Fibroblast of skin of left quadriceps (primary cell): Measurements from ENCODE around the gene STARD9.
A peak's percentile ranks its signal among the peaks of the same experiment; 100 is the strongest.
"Not testable (repeated sequence)": the region's sequence is repeated elsewhere in the genome, so short reads cannot be mapped to it uniquely, and the experiment has no call there.

Experiments
- DNase-seq, 2 experiments: peaks; one replicate each; pipeline ENCODE4 v3.0.0-alpha.2; 2013; ENCODE audit warnings: low read depth in 2 of 2

STARD9 gene

DNA sequence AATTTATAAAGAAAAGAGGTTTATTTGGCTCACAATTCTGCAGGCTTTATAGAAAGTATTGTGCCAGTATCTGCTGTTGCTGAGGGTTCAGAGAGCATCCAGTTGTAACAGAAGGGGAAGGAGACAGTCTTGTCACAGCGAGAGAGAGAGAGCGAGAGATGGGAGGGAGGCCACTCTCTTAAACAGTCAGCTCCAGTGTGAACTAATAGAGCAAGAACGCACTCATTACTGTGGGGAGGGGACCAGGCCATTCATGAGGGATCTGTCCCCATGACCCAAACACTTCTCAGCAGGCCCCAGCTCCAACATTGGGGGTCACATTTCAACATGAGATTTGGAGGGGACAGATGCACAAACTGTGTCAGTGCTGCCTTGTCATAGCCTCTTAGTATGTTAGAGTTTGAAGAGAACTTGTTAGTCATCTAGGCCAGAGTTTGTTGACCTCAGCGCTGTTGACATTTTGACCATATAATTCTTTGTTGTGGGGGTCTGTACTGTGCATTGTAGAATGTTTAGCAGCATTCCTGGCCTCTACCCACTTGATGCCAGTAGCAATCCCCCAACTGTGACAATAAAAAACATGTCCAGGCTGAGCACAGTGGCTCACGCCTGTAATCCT, 15.3 kb downstream of the STARD9 start:
- no peak for DNase-seq

DNA sequence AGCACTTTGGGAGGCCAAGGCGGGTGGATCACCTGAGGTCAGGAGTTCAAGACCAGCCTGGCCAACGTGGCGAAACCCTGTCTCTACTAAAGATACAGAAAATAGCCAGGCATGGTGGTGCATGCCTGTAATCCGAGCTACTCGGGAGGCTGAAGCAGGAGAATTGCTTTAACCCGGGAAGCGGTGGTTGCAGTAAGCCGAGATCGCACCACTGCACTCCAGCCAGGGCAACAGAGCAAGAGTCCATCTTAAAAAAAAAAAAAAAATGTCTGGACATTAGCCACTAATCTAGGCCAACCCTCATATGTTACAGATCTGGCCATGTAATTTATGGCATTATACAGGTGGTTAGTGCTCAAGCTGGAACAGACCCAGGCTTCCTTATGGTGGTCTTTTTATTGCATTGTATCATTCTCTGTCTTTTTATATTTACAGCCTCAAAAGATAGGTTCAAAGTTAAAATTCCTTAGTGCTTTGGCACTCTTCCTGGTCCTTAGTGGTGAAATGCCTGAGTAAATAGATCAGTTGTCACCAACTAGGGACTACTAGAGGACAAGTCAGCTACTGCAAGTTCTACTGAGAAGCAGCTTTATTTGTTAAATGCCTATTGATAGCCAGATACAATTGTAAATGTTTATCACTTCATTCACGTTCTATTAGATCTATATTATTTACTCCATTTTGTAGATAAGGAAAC, 16.0 kb downstream of the STARD9 start:
- DNase-seq = peak; percentile 30 to 36

DNA sequence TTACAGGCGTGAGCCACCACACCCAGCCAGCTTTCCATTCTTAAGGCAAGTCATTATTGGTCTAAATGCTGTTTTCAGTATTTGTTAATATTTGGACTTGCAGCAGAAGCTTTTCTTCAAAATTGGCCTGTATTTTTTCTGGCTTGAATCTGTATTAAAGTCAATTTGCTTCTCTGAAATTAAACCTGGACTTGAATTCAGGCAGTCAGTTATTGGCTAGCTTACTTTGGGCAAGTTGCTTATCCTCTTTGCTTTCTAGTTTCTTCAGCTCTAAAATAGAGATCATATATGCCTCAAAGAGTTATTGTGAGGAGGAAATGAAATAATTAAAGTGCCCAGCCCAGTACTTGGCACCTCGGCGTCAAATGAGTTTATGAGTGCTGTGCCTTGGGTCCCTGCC, 17.3 kb downstream of the STARD9 start:
- DNase-seq = no peak

DNA sequence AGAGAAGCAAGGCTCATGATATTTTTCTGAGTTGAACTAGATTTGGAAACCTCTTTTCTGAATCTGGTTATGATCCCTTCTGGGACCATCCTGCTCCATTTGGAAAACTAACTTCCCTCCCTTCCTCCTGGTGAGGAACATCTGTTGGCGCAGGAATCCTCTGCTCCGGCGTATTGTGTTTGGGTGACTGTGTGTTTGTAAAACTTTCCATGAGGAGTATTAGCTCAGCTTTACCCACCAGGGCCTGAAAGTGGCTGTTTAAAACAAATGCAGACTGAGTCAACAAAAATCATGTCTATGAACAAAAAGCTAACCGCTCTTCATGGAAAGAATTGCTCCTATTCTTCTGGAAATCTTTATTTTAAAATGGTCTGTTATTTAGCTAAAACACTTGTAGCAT, 17.7 kb downstream of the STARD9 start:
- no peak for DNase-seq

DNA sequence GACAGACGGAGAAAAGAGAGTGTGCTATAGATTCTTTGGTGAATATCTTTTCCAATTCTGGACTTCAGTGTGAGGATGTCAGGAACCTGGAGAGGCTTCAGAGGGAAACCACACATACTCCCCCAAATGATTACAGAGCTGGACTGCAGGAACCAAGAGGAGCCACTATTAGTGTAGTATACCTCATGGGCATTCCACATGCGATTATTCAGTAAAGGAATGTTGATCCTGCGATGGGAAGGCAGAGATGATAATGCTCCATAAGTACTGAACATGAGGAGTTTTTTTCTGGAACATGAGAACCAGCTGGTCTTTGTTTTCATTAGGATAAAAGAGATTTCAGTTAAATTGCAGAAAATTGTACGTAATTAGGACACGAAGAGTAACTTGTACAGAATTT, 18.7 kb downstream of the STARD9 start:
- no peak for DNase-seq

DNA sequence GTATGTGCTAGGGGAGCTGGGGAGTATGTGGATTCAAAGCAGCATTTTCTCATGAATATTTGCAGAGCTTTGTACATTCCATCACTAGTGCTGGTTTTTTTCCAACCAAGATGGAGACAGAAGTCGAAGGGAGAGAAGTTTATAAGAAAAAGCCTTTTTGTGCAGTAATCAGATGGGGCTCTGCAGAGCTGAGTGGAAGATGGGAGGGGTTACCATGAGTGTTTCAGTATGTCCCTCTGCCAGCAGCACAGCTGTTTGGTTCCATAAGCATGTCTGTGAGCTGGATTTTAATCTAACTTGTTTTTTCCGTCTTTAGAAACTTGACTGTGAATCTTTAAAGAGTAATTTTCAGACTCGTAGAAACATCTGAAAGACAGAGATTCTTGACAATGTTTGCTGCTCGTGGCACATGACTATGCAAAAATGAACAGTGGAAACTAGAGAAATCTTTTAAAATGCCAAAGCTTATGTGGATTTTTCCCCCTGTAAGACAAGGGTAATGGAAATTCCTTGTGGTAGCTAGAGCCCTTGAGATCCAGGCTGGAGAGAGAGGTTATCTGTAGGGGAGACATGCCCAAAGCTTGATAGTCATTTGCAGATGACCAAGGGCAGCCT, 20.3 kb downstream of the STARD9 start:
- DNase-seq = no peak

DNA sequence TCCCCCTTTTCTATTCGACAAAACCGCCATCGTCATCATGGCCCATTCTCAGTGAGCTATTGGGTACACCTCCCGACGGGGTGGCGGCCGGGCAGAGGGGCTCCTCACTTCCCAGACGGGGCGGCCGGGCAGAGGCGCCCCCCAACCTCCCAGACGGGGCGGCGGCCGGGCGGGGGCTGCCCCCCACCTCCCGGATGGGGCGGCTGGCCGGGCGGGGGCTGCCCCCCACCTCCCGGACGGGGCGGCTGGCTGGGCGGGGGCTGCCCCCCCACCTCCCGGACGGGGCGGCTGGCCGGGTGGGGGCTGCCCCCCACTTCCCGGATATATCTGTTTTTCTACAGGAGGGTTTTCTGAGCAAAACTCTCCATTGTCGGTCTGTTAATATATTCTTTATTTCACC, 25.9 kb downstream of the STARD9 start:
- not testable (repeated sequence) for DNase-seq

DNA sequence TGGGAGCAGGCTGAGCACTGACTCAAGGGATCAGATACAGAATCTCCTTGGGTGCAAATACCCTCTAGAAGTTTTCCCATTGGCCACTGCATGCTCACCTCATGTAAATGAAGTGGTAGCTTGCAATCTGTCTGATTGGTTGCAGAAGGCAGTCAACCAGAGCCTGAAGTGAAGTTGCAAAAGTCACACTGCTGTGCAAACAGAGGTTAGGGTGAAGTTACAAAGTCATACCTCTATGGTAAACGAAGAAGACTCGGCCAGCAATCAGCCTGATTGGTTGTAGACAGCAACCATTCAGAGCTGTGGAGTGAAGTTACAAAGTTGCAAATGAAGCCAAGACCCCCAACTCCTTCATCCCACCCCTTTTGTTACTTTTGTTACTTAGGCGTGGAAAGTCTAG, 27.1 kb downstream of the STARD9 start:
- DNase-seq = no peak

DNA sequence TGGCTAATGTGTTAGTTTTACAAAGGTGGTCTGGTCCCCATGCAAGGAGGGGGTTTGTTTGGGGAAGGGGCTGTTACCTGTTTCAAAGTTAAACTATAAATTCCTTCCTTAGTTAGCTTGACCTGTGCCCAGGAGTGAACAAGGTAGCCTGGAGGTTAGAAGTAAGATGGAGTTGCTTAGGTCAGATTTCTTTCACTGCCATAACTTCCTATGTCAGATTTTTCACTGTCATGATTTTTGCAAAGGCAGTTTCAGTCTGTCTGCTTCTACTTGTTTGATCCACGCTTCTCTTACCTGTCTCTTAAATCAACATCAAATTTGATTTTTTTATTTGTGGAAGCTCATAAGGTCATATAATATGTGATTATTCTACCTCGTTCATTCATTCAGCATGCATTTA, 28.6 kb downstream of the STARD9 start:
- DNase-seq = no peak

DNA sequence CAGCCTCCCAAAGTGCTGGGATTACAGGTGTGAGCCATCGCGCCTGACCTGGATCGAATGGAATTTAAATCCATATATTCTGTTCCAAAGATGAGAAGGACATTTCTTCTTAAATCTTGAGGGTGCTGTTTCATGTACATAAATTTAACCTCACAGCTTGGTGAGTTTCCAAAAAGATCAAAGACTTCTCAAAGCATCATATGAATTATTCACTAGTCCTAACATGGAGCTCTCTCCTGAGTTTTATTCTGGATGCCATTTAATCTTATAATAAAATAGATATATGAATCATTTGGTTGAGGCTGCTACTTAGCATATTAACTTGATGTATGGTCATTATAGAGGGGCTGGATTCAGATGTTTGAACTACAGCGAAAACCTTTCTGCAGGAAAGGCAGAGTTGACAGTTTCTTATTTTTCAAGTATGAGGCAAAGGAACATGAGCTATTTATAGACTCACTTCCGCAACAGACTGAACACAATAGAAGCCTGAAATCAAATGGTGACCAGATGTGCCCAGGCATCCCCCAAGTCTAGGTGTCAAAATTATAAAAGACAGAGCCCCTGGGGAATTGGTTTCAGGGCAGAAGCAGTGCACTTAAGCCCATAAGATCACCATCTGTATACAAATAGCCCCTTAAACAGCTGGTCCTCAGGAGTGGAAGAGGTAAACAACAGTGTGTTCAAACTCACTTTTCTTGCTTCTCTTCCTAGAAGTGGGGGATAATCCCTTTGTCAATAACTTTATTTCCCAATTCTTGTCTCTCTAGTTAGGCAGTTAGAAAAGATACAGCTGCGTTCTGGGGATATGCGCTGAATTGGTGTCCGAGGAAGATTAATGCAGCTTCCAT, 29.7 kb downstream of the STARD9 start:
- peak; percentile 33 to 40 for DNase-seq

DNA sequence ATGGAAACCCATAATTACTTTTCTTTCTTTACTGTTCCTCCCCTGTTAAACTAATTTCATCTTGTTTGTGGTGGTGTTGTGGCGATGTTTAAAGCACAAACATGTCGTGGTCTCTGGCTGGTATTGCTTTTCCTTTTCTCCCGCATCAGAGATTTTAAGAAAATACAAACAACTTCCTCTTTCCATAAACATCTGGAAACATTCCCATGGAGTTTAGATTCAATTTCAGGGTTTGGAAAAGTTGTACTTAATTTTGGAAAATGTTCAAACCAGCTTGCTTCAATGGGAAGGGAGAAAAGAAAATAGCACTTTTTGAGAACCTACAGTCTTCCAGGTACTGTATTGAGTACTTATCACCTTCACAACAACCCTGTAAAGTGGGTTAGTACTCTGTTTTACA, 30.4 kb downstream of the STARD9 start:
- DNase-seq = no peak

DNA sequence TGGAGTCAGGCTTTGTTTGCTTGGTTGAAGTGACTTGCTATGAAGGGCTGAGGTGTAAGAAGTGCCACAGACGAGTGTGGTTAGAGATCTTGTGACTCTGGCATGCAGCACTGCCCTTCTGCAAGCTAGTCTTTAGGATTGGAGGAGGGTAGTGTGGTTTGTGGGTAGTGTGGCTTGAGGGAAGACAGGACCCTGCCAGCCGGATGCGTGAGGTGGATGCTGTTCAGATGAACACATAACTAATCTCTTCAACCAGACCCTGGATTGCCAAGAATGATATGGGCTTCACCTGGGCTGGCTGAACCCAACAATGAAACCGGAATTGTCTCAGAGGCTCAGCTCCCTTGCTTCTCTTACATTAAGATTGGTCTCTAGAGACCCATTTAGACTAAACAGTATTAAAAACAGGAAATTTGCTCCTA, 32.7 kb downstream of the STARD9 start:
- no peak for DNase-seq

DNA sequence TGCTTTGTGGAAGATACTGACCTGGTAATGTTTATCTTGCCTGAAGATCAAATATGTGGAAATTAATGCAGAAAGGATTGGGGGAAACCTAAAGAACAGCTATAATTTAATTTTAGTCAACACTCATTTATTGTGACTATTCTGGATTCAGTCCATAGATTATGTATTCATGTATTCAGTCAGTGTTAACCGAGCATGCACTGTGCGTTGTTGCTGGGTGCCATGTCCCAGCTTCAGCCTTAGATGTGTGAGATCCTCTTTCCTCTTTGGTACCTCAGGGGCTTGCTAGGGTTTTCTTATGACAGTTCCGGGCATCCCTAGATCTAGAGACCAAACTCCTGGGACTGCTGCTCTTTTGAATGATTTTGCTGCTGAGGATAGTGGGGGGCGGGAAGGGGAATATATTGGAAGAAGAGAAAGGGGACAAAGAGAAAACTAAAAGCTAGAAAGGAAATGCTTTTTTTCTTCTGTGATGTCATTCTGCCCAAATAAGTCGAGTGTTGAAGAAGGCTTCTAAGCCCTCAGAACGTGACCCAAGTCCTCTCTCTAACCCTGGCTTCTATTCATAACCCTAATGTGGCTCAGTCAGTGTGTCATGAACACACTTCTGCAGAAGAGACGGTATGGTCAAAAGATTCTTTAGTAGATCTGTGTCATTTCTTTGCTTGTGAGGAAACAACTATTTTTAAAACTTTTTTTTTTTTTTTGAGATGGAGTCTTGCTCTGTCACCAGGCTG, 33.5 kb downstream of the STARD9 start:
- DNase-seq = no peak

DNA sequence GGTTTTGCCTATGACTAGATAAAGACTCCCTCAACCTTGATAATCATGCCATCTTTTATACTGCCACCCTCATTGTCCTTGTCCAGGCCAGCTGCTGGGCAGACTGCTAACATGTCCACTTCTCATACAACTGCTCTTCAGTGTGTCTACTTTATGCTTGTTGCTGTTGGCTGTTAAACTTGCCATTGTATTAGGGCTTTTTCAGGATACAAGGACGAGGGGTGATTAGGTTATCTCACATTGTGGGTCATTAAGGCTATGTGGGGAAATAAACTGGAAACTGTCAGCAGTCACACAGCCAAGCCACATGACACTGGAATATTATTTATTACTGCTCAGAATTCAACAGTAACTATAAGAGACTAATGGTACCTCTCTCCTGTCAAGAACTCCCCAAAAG, 36.1 kb downstream of the STARD9 start:
- DNase-seq = no peak

DNA sequence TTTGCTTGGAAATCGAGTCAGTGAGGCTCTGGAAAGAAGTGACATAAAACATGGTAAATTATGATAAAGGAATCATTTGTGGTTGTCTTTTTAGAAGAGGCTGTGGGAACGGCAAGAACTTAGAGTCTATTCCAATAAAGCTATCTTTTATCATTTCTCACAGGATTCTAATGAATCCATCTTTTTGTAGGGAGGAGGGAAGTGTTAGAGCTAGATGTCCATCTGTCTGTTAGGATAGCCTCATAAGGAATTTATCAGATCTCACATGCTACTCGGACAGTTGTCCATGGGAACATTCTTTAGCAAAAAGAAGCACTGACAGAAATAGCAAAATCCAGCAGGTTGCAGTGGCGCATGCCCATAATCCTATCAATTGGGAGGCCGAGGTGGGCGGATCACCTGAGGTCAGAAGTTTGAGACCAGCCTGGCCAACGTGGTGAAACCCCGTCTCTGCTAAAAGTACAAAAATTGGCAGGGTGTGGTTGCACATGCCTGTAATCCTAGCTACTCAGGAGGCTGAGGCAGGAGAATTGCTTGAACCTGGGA, 37.0 kb downstream of the STARD9 start:
- DNase-seq = no peak

DNA sequence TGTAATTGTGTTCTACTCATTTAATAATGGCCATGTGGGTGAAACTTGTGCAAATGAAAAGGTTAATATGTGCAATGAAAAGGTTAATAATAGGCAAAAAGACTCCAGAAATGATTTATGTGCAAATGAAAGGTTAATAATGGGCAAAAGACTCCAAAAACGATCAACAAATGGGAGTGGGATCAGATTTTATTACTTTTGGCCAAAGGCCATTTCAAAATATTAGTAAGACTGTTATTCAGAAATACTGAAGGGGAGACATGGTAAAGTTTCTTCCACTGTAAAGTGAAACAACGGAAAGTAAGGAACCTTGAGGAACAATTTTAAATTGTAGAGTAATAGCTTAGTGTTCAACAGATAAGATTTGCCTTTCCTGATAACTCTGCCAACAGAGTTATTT, 40.7 kb downstream of the STARD9 start:
- DNase-seq = no peak

DNA sequence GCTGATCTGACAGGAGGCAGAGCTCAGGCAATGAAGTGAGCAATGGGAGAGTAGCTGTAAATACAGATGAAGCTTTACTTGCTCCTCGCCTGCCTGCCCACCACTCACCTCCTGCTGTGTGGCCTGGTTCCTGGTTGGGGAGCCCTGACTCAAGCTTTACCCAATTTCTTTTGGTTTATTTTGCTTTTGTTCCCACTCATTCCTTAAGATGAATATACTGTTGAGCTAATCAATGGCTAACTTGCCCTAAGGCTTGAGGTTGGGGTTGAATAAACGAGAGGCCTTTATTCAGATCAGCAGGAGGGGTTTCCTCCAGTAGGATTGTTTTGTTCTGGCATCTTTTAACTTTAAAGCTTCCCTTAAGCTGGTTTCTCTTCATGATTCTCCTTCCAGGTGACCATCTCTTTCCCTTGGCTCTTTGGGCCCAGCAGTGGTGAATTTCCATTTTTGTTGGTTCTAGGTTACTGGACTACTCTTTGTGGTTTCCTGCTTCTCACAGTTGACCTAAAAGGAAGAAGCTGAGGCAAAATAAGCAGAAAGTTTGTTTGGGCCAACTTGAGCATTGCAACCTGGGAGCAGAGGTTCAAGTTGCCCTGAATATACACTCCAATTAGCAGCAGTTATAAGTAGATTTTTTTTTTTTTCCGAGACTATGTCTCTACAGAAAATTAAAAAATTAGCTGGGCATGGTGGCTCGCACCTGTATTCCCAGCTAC, 44.4 kb downstream of the STARD9 start:
- DNase-seq = no peak

DNA sequence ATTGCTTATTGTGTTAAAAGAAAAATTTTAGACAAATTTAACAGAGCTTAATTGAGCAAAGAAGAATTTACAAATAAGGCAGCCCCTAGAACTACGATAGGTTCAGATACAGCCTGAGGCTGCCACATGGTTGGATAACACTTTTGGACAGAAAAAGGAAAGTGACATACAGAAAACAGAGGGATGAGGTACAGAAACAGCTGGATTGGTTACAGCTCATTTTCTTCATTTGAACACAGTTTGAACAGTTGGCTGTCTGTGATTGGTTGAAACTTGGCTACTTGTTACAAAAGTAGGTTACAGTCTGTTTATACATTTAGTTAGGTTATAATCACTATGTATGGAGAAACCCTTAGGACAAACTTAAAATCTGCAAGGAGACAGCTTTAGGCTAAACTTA, 46.0 kb downstream of the STARD9 start:
- DNase-seq = no peak

DNA sequence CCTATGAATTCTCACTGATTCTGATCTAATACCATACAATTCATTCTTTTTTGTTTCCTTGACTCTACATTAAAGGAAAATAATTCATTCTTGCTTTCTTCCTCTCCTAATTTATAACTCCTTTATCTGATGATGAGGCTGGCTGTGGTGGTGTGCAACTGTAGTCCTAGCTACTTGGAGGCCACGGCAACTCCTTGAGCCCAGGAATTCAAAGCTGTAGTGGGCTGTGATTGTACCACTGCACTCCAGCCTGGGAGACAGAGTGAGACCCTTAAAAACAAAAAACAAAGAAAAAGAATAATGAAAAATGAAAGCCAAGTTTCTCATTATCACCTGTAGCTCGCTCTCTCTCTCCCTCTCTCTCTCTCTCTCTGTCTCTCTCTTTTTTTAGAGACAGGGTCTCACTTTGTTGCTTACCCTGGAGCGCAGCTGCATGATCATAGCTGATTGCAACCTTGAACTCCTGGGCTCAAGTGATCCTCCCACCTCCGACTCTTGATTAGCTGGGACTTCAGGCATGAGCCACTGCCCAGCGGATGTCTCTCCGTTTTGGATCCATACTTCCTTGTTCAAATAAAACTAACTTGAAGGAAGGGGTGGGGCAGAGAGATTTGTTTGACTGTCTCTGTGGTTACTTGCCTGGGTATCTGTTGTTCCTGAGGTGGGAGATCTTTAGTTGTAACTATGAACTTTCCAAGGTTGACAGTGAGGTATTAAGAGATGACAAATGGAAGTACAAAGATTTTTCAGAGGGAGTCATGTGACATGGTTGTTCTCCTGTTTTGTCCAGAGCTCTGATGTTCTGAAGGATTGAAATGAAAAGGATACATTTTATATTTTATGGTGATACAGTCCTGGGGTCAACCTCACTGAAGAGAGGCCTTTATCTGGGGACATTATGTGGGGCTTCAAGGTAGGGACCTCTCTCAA, 46.9 kb downstream of the STARD9 start:
- no peak for DNase-seq

DNA sequence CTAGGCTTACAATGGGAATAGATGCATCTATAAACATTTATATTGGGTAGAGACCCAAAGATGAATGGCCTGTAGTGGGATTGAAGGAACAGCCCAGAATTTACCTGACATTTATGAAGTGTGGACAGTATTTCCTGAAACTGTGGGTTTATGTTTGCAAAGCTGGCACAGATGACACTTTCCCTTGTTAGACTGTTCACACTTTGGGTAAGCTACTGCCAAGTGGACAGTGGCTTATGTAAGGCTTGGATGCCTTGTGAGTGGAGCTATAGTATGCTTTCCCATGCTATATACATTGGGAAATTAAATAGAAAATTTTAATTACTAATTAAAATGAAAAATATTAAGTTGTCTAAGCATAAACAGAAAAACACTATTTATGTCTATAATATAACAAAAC, 48.5 kb downstream of the STARD9 start:
- no peak for DNase-seq
